Tibial nerve (tissue), 3 donors: ENCODE data around the gene NDFIP2.

Experiments used
- POLR2A ChIP-seq, 2 donors: fragments of 450-650 bp; IDR thresholded peaks; one replicate each; pipeline ENCODE4 v1.6.1; 2017; ENCODE audit warnings: antibody characterized with exemption in 2 of 2, mild to moderate bottlenecking in 2 of 2, moderate library complexity in 2 of 2
- TF ChIP-seq, protein P1 (sequence below), 5 experiments: fragments of 200-600 bp in 3 of 5; fragments of 450-650 bp in 2 of 5; sonication (generic) in 3 of 5; IDR thresholded peaks; one replicate each; pipeline ENCODE4 v1.5.1; 2016 to 2019; ENCODE audit warnings: antibody characterized with exemption in 5 of 5, mild to moderate bottlenecking in 3 of 5, moderate library complexity in 2 of 5

DNA sequence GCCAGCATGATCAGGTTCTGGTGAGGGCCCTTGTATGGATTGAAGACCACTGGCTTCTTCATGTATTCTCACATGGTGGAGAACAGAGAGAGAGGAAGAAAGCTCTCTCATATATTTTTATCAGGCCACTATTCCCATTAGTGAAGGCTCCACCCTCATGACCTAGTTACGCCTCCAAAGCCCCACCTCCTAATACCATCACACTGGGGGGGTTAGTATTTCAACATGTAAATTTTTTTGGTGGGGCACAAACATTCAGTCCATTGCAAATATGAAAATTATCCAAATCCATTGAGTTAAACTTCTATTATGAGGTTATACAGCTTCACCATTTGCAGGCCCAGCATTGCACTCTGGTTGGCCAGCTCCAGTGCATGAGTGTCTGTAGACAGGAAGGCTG, 41.7 kb upstream of the NDFIP2 start:
- TF ChIP-seq, protein P1, sequence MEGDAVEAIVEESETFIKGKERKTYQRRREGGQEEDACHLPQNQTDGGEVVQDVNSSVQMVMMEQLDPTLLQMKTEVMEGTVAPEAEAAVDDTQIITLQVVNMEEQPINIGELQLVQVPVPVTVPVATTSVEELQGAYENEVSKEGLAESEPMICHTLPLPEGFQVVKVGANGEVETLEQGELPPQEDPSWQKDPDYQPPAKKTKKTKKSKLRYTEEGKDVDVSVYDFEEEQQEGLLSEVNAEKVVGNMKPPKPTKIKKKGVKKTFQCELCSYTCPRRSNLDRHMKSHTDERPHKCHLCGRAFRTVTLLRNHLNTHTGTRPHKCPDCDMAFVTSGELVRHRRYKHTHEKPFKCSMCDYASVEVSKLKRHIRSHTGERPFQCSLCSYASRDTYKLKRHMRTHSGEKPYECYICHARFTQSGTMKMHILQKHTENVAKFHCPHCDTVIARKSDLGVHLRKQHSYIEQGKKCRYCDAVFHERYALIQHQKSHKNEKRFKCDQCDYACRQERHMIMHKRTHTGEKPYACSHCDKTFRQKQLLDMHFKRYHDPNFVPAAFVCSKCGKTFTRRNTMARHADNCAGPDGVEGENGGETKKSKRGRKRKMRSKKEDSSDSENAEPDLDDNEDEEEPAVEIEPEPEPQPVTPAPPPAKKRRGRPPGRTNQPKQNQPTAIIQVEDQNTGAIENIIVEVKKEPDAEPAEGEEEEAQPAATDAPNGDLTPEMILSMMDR (IDR thresholded peaks at IDR 0.05) = no peak
- TF ChIP-seq POLR2A (IDR thresholded peaks at IDR 0.05) = no peak
